ENCODE data around the gene ISX. TPM values are rescaled to one million over a fixed set of nuclear protein-coding genes. Genes with fewer than 3 reads are reported as not detected.

Gene ISX
- total RNA-seq, 2 experiments from 2014 or later = not detected

DNA sequence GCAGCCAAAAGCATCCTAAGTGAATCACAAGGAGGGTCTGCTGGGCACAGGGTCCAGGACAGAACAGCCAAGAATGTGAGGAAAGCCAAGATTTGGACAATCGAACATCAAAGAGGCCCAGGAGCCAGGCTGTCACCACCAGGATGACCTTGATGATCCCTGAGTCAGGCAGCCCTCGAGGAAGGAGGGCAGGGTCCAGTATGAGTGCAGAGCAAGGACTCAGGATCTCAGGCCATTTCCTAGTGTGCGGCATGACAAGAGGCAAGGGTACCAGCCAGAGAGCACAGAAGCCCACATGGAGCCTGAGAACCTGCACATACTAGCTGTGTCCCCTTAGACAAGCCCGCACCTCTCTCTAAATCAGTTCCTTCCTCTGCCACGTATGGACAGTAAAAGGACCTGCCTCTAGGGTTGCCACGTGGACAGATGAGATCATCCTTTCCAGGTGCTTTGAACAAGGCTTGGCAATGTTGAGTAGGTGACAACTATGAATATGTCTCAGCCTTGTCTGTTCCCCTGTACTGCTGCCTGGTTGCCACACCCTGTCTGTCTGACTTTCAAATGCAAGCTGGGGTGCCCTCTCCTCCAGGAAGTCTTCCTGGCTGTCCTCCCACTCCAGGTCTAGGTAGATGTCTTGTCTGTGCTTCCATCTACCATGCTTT, 32.2 kb upstream of the ISX start:
- no peaks in the 10 kb centered on the region for H3K36me3 ChIP-seq (ENCODE audit: insufficient read depth, low read length)
- H3K27me3 ChIP-seq (ENCODE audit: control insufficient read depth in 1 of 2, insufficient read depth in 2 of 2, low read length in 2 of 2) = peaks cover 0 to 2% of the 10 kb centered on the region in 2 experiments
- H3K27ac ChIP-seq (ENCODE audit: low read depth in 1 of 2, low read length in 2 of 2) = no peak overlapping the region
- TF ChIP-seq, protein P1, sequence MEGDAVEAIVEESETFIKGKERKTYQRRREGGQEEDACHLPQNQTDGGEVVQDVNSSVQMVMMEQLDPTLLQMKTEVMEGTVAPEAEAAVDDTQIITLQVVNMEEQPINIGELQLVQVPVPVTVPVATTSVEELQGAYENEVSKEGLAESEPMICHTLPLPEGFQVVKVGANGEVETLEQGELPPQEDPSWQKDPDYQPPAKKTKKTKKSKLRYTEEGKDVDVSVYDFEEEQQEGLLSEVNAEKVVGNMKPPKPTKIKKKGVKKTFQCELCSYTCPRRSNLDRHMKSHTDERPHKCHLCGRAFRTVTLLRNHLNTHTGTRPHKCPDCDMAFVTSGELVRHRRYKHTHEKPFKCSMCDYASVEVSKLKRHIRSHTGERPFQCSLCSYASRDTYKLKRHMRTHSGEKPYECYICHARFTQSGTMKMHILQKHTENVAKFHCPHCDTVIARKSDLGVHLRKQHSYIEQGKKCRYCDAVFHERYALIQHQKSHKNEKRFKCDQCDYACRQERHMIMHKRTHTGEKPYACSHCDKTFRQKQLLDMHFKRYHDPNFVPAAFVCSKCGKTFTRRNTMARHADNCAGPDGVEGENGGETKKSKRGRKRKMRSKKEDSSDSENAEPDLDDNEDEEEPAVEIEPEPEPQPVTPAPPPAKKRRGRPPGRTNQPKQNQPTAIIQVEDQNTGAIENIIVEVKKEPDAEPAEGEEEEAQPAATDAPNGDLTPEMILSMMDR (IDR thresholded peaks at IDR 0.05) = no peak
- H3K4me1 ChIP-seq (ENCODE audit: insufficient read depth, low read length) = no peaks in the 10 kb centered on the region
- POLR2A ChIA-PET = no interaction called here
- no peak for ATAC-seq (ENCODE audit: poor library complexity)
- Mint-ChIP-seq H3K36me3 (ENCODE audit: low read depth) (no peaks in the 10 kb centered on the region), H3K4me1 (ENCODE audit: low read depth) (no peaks in the 10 kb centered on the region), H3K27me3 (peaks cover 29% of the 10 kb centered on the region), H3K4me3 (no peak overlapping the region), H3K27ac (no peak overlapping the region), H3K9me3 (no peaks in the 10 kb centered on the region)
- intact Hi-C loops (cut with DNase I, micrococcal nuclease) = no loop called here
- DNase-seq = no peak
- no peaks in the 10 kb centered on the region for H3K9me3 ChIP-seq (ENCODE audit: control insufficient read depth in 1 of 2, insufficient read depth in 1 of 2, low read length in 2 of 2)
- CTCF ChIA-PET = no interaction called here
- no peak overlapping the region for H3K4me3 ChIP-seq (ENCODE audit: low read length)

DNA sequence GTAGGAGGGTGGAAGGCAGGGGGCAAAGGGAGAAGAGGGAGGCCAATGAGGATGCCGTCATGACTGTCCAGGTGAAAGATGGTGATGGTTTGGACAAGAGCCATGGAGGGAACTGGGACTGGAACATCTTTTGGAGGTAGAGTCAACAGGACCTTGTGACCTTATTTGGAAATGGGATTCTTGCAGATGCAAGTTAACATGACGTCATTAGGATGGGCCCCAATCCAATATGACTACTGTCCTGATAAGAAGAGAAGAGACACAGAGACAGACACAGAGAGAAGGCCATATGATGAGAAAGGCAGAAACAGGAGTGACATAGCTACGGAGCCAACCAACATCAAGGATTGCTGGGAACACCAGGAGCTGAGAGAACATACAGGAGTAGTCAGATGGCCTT, 31.0 kb upstream of the ISX start:
- Histone ChIP-seq H3K27me3 (ENCODE audit: control insufficient read depth in 1 of 2, insufficient read depth in 2 of 2, low read length in 2 of 2) (peaks cover 0 to 2% of the 10 kb centered on the region in 2 experiments), H3K27ac (ENCODE audit: low read depth in 1 of 2, low read length in 2 of 2) (no peak overlapping the region), H3K36me3 (ENCODE audit: insufficient read depth, low read length) (no peaks in the 10 kb centered on the region), H3K4me1 (ENCODE audit: insufficient read depth, low read length) (no peaks in the 10 kb centered on the region), H3K9me3 (ENCODE audit: control insufficient read depth in 1 of 2, insufficient read depth in 1 of 2, low read length in 2 of 2) (no peaks in the 10 kb centered on the region), H3K4me3 (ENCODE audit: low read length) (no peak overlapping the region)
- TF ChIP-seq, protein P1 (IDR thresholded peaks at IDR 0.05) = no peak
- Mint-ChIP-seq H3K4me1 (ENCODE audit: low read depth) (no peaks in the 10 kb centered on the region), H3K36me3 (ENCODE audit: low read depth) (no peaks in the 10 kb centered on the region), H3K27ac (no peak overlapping the region), H3K4me3 (no peak overlapping the region), H3K27me3 (peaks cover 21% of the 10 kb centered on the region), H3K9me3 (no peaks in the 10 kb centered on the region)
- DNase-seq = no peak
- POLR2A ChIA-PET = no interaction called here
- CTCF ChIA-PET = no interaction called here
- ATAC-seq (ENCODE audit: poor library complexity) = no peak
- intact Hi-C loops (cut with DNase I, micrococcal nuclease) = no loop called here

DNA sequence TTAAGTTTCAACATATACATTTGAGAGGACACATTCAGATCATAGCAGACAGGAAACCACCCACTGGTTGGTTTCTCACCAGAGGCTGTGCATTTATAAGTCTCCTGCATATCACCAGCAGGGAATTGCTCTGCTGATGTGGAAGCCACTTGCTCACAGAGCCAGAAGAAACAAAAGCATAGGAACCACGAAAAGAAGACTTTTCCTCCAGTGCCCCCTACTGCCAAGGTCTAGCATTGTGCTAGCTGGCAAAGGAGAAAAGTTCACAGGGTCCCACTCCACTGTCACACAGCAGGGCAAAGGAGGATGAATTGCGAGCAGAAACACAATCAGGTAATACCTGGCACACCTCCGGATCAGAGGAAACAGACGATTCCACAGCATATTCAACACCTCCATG, 28.9 kb upstream of the ISX start:
- no peaks in the 10 kb centered on the region for H3K9me3 ChIP-seq (ENCODE audit: control insufficient read depth in 1 of 2, insufficient read depth in 1 of 2, low read length in 2 of 2)
- H3K27ac Mint-ChIP-seq = no peak overlapping the region
- no peaks in the 10 kb centered on the region for H3K36me3 ChIP-seq (ENCODE audit: insufficient read depth, low read length)
- H3K27me3 ChIP-seq (ENCODE audit: control insufficient read depth in 1 of 2, insufficient read depth in 2 of 2, low read length in 2 of 2) = no peaks in the 10 kb centered on the region
- H3K9me3 Mint-ChIP-seq = no peaks in the 10 kb centered on the region
- H3K4me1 ChIP-seq (ENCODE audit: insufficient read depth, low read length) = no peaks in the 10 kb centered on the region
- no peaks in the 10 kb centered on the region for H3K4me1 Mint-ChIP-seq (ENCODE audit: low read depth)
- TF ChIP-seq, protein P1 (IDR thresholded peaks at IDR 0.05) = no peak
- no peaks in the 10 kb centered on the region for H3K36me3 Mint-ChIP-seq (ENCODE audit: low read depth)
- CTCF ChIA-PET = no interaction called here
- intact Hi-C loops (cut with DNase I, micrococcal nuclease) = no loop called here
- peaks cover 20% of the 10 kb centered on the region for H3K27me3 Mint-ChIP-seq
- H3K27ac ChIP-seq (ENCODE audit: low read depth in 1 of 2, low read length in 2 of 2) = no peak overlapping the region
- POLR2A ChIA-PET = no interaction called here
- H3K4me3 Mint-ChIP-seq = no peak overlapping the region
- no peak overlapping the region for H3K4me3 ChIP-seq (ENCODE audit: low read length)
- DNase-seq (no peak), ATAC-seq (ENCODE audit: poor library complexity) (no peak)
